WTC11 (cell line): Measurements from ENCODE around the gene ADAMTS19. TPM values are rescaled to one million over a fixed set of nuclear protein-coding genes. Genes with fewer than 3 reads are reported as not detected.

Experiments
- ATAC-seq: fragments of 200-7000 bp; cut with Tn5 transposase; 2 replicates; pipeline ENCODE4 v1.10.0; 2021; ENCODE audit warnings: mild to moderate bottlenecking, moderate library complexity
- CTCF ChIA-PET: fragments of 300-600 bp; sonication (Branson Sonifier 250); formaldehyde crosslinking; loops from one replicate; lab custom pipeline; 2021; ENCODE audit warnings: antibody characterized with exemption; lab: Charles Lee
- POLR2A ChIA-PET: fragments of 350-600 bp; sonication (Branson Sonifier 250); formaldehyde crosslinking; loops from one replicate; lab custom pipeline; 2021; ENCODE audit warnings: antibody characterized with exemption; lab: Charles Lee
- DNase-seq: peaks from one replicate; pipeline ENCODE4 v3.0.0; 2021; ENCODE audit warnings: low spot score
- H3K27ac Mint-ChIP-seq: 2 replicates; pipeline ENCODE4 v1.8.0; 2021; ENCODE audit warnings: mixed read lengths
- H3K27me3 Mint-ChIP-seq: 2 replicates; pipeline ENCODE4 v1.8.0; 2021; ENCODE audit warnings: low read depth, mild to moderate bottlenecking, moderate library complexity, mixed read lengths
- H3K36me3 Mint-ChIP-seq: 2 replicates; pipeline ENCODE4 v1.8.0; 2021; ENCODE audit warnings: mixed read lengths
- H3K4me1 Mint-ChIP-seq: 2 replicates; pipeline ENCODE4 v1.8.0; 2022; ENCODE audit warnings: mixed read lengths
- H3K4me3 Mint-ChIP-seq: 2 replicates; pipeline ENCODE4 v1.8.0; 2021; ENCODE audit warnings: mild to moderate bottlenecking, moderate library complexity, mixed read lengths
- H3K9me3 Mint-ChIP-seq: 2 replicates; pipeline ENCODE4 v1.8.0; 2021; ENCODE audit warnings: mixed read lengths
- ATF1 ChIP-seq: sonication (generic); formaldehyde crosslinking; IDR thresholded peaks from 2 replicates; pipeline ENCODE4 v1.8.1; 2023; ENCODE audit warnings: mild to moderate bottlenecking, moderate library complexity, missing genetic modification reagents
- CTCF ChIP-seq: fragments of 200-600 bp; IDR thresholded peaks from 2 replicates; pipeline ENCODE4 v1.8.0; 2022; ENCODE audit warnings: antibody characterized with exemption
- E2F1 ChIP-seq: sonication (generic); formaldehyde crosslinking; IDR thresholded peaks from 2 replicates; pipeline ENCODE4 v1.8.0; 2022; ENCODE audit warnings: mild to moderate bottlenecking, missing genetic modification reagents
- E2F5 ChIP-seq: sonication (generic); formaldehyde crosslinking; IDR thresholded peaks from 2 replicates; pipeline ENCODE4 v1.8.1; 2022; ENCODE audit warnings: mild to moderate bottlenecking, moderate library complexity, missing genetic modification reagents
- ERG ChIP-seq: fragments of 250-450 bp; sonication (Bioruptor Pico); IDR thresholded peaks from 2 replicates; pipeline ENCODE4 v1.8.0; 2021; ENCODE audit warnings: mild to moderate bottlenecking
- ESRRA ChIP-seq: sonication (generic); formaldehyde crosslinking; IDR thresholded peaks from 2 replicates; pipeline ENCODE4 v1.8.1; 2022; ENCODE audit warnings: mild to moderate bottlenecking, missing genetic modification reagents, borderline replicate concordance
- ETV6 ChIP-seq: sonication (generic); formaldehyde crosslinking; IDR thresholded peaks from 2 replicates; pipeline ENCODE4 v1.8.1; 2022; ENCODE audit warnings: mild to moderate bottlenecking, missing genetic modification reagents
- FOXK1 ChIP-seq: sonication (generic); formaldehyde crosslinking; IDR thresholded peaks from 2 replicates; pipeline ENCODE4 v1.8.0; 2022; ENCODE audit warnings: mild to moderate bottlenecking, moderate library complexity, missing genetic modification reagents
- HMGA2 ChIP-seq: fragments of 250-450 bp; sonication (Bioruptor Pico); IDR thresholded peaks from 2 replicates; pipeline ENCODE4 v1.4.0; 2021; ENCODE audit warnings: mild to moderate bottlenecking, moderate library complexity
- JUN ChIP-seq: sonication (generic); formaldehyde crosslinking; IDR thresholded peaks from 2 replicates; pipeline ENCODE4 v1.8.0; 2023; ENCODE audit warnings: mild to moderate bottlenecking, missing genetic modification reagents
- NFATC4 ChIP-seq: fragments of 250-450 bp; sonication (Bioruptor Pico); IDR thresholded peaks from 2 replicates; pipeline ENCODE4 v1.9.0; 2021; ENCODE audit warnings: mild to moderate bottlenecking
- NFYB ChIP-seq: sonication (generic); formaldehyde crosslinking; conservative IDR thresholded peaks from 2 replicates; pipeline ENCODE4 v1.8.0; 2022; ENCODE audit warnings: low read depth, missing genetic modification reagents
- PRRX2 ChIP-seq: fragments of 250-450 bp; sonication (Bioruptor Pico); IDR thresholded peaks from 2 replicates; pipeline ENCODE4 v1.8.0; 2021; ENCODE audit warnings: mild to moderate bottlenecking
- RELA ChIP-seq: sonication (generic); formaldehyde crosslinking; IDR thresholded peaks from 2 replicates; pipeline ENCODE4 v1.8.1; 2022; ENCODE audit warnings: missing genetic modification reagents, mild to moderate bottlenecking, borderline replicate concordance
- TEAD1 ChIP-seq: sonication (generic); formaldehyde crosslinking; IDR thresholded peaks from 2 replicates; pipeline ENCODE4 v1.8.0; 2022; ENCODE audit warnings: mild to moderate bottlenecking, missing genetic modification reagents
- total RNA-seq: library from RNA; stranded (reverse); gene quantifications from 3 replicates; pipeline ENCODE4 v1.2.3, GENCODE V29; 2021
- TF ChIP-seq, protein P1 (sequence below): sonication (generic); formaldehyde crosslinking; IDR thresholded peaks from 2 replicates; pipeline ENCODE4 v1.8.1; 2023; ENCODE audit warnings: mild to moderate bottlenecking, missing genetic modification reagents, moderate library complexity
- TF ChIP-seq, protein P2 (sequence below): sonication (generic); formaldehyde crosslinking; IDR thresholded peaks from 2 replicates; pipeline ENCODE4 v1.8.0; 2022; ENCODE audit warnings: mild to moderate bottlenecking, missing genetic modification reagents
- TF ChIP-seq, protein P3 (sequence below): sonication (generic); formaldehyde crosslinking; IDR thresholded peaks from 2 replicates; pipeline ENCODE4 v1.8.1; 2023; ENCODE audit warnings: mild to moderate bottlenecking, missing genetic modification reagents, borderline replicate concordance
- TF ChIP-seq, protein P4 (sequence below): fragments of 250-450 bp; sonication (Bioruptor Pico); IDR thresholded peaks from 2 replicates; pipeline ENCODE4 v1.9.0; 2021; ENCODE audit warnings: mild to moderate bottlenecking

The ADAMTS19 gene
- total RNA-seq, 1 experiment from 2014 or later: 28.0 TPM

DNA sequence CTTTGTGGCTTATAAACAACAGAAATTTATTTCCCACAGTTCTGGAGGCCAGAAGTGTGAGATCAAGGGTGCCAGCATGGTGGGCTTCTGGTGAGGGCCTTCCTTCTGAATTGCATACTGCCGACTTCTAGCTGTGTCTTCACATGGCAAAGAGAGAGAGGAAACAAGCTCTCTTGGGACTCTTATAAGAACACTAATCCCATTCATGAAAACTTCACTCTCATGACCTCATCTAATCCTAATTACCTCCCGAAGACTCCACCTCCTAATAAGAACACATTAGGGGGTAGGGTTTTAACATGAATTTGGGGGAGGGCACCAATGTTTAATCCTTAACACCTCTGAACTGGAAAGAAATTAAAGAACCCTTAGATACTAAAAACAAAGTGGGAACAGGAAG, 211.9 kb downstream of the ADAMTS19 start (continued):
- TF ChIP-seq E2F1: no peak
- TF ChIP-seq, all 79 proteins: peak for 0

DNA sequence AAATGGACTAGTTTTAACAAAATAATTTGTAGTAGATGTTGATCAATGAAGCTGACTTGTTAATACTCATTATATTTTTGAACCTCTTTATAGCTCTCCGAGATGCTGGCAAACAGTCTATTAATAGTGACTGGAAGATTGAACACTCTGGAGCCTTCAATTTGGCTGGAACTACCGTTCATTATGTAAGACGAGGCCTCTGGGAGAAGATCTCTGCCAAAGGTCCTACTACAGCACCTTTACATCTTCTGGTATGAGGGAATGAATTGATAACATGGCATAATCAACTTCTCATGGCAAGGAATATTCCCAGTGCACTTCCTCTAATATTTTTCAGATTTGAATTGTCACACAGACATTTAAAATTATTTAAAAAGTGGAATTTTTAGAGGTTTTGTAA, 219.6 kb downstream of the ADAMTS19 start:
- Mint-ChIP-seq H3K4me3 (no peak overlapping the region), H3K27ac (no peak overlapping the region), H3K36me3 (peaks cover 18% of the 10 kb centered on the region), H3K27me3 (no peaks in the 10 kb centered on the region), H3K4me1 (no peaks in the 10 kb centered on the region), H3K9me3 (no peaks in the 10 kb centered on the region)
- no peak for ATAC-seq
- ChIA-PET CTCF (no interaction called here), POLR2A (no interaction called here)
- DNase-seq: no peak
- TF ChIP-seq, protein P1, sequence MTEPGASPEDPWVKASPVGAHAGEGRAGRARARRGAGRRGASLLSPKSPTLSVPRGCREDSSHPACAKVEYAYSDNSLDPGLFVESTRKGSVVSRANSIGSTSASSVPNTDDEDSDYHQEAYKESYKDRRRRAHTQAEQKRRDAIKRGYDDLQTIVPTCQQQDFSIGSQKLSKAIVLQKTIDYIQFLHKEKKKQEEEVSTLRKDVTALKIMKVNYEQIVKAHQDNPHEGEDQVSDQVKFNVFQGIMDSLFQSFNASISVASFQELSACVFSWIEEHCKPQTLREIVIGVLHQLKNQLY (CRISPR knock-in tag): no peak
- no peak for TF ChIP-seq CTCF
- no peak for TF ChIP-seq JUN (CRISPR knock-in tag)
- no peak for TF ChIP-seq ATF1

GRCh38 chr5:129687941-129688340, 227.8 kb downstream of the ADAMTS19 start:
- peaks cover 12% of the 10 kb centered on the region for H3K36me3 Mint-ChIP-seq
- H3K9me3 Mint-ChIP-seq: no peaks in the 10 kb centered on the region
- H3K4me3 Mint-ChIP-seq: no peak overlapping the region
- POLR2A ChIA-PET: no interaction called here
- no peaks in the 10 kb centered on the region for H3K27me3 Mint-ChIP-seq
- DNase-seq (no peak), ATAC-seq (no peak)
- no peak overlapping the region for H3K27ac Mint-ChIP-seq
- CTCF ChIA-PET: no interaction called here
- no peaks in the 10 kb centered on the region for H3K4me1 Mint-ChIP-seq
- TF ChIP-seq ESRRA (CRISPR knock-in tag): no peak
- TF ChIP-seq NFYB: no peak
- TF ChIP-seq PRRX2: no peak
- TF ChIP-seq FOXK1 (CRISPR knock-in tag): no peak
- TF ChIP-seq E2F5 (CRISPR knock-in tag): no peak
- TF ChIP-seq, protein P2, sequence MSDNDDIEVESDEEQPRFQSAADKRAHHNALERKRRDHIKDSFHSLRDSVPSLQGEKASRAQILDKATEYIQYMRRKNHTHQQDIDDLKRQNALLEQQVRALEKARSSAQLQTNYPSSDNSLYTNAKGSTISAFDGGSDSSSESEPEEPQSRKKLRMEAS (CRISPR knock-in tag): no peak
- no peak for TF ChIP-seq RELA
- TF ChIP-seq ERG (CRISPR knock-in tag): no peak
- TF ChIP-seq TEAD1: no peak
- no peak for TF ChIP-seq HMGA2 (CRISPR knock-in tag)
- TF ChIP-seq, protein P3, sequence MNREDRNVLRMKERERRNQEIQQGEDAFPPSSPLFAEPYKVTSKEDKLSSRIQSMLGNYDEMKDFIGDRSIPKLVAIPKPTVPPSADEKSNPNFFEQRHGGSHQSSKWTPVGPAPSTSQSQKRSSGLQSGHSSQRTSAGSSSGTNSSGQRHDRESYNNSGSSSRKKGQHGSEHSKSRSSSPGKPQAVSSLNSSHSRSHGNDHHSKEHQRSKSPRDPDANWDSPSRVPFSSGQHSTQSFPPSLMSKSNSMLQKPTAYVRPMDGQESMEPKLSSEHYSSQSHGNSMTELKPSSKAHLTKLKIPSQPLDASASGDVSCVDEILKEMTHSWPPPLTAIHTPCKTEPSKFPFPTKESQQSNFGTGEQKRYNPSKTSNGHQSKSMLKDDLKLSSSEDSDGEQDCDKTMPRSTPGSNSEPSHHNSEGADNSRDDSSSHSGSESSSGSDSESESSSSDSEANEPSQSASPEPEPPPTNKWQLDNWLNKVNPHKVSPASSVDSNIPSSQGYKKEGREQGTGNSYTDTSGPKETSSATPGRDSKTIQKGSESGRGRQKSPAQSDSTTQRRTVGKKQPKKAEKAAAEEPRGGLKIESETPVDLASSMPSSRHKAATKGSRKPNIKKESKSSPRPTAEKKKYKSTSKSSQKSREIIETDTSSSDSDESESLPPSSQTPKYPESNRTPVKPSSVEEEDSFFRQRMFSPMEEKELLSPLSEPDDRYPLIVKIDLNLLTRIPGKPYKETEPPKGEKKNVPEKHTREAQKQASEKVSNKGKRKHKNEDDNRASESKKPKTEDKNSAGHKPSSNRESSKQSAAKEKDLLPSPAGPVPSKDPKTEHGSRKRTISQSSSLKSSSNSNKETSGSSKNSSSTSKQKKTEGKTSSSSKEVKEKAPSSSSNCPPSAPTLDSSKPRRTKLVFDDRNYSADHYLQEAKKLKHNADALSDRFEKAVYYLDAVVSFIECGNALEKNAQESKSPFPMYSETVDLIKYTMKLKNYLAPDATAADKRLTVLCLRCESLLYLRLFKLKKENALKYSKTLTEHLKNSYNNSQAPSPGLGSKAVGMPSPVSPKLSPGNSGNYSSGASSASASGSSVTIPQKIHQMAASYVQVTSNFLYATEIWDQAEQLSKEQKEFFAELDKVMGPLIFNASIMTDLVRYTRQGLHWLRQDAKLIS (CRISPR knock-in tag): no peak
- no peak for TF ChIP-seq NFATC4 (CRISPR knock-in tag)
- TF ChIP-seq CTCF: no peak
- TF ChIP-seq, protein P4, sequence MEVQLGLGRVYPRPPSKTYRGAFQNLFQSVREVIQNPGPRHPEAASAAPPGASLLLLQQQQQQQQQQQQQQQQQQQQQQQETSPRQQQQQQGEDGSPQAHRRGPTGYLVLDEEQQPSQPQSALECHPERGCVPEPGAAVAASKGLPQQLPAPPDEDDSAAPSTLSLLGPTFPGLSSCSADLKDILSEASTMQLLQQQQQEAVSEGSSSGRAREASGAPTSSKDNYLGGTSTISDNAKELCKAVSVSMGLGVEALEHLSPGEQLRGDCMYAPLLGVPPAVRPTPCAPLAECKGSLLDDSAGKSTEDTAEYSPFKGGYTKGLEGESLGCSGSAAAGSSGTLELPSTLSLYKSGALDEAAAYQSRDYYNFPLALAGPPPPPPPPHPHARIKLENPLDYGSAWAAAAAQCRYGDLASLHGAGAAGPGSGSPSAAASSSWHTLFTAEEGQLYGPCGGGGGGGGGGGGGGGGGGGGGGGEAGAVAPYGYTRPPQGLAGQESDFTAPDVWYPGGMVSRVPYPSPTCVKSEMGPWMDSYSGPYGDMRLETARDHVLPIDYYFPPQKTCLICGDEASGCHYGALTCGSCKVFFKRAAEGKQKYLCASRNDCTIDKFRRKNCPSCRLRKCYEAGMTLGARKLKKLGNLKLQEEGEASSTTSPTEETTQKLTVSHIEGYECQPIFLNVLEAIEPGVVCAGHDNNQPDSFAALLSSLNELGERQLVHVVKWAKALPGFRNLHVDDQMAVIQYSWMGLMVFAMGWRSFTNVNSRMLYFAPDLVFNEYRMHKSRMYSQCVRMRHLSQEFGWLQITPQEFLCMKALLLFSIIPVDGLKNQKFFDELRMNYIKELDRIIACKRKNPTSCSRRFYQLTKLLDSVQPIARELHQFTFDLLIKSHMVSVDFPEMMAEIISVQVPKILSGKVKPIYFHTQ (CRISPR knock-in tag): no peak
- TF ChIP-seq ETV6 (CRISPR knock-in tag): no peak
